GM11168 (cell line): ENCODE data around the gene CORO2B.

Experiments
- in situ Hi-C: fragments of 300-500 bp; cut with MboI; formaldehyde crosslinking; loops from one replicate; pipeline ENCODE4 v1.12.0; 2022; ENCODE audit warnings: low sequenced_read_pairs; ENCODE audit not compliant: unreplicated experiment

CORO2B gene

DNA sequence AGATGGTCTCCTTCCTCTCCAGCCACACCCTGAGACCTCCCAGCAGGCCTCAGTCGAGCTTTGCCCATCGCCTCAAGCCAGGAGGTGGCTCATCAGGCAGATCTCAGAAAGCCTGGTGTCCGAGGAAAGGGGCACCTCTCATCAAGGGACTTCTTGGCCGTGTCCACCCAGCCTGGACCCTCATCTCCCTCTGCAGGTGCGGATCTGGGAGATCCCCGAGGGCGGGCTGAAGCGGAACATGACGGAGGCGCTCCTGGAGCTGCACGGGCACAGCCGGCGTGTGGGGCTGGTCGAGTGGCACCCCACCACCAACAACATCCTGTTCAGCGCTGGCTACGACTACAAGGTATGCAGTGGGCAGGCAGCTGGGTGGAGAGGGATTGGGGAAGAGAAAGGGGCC is 131.7 kb downstream of the CORO2B start:
- in situ Hi-C loops, result no loop called here

GRCh38 chr15:68711406-68711805 is 132.6 kb downstream of the CORO2B start:
- in situ Hi-C loops, result no loop called here

- in situ Hi-C loops, result no loop called here
These were observed 134.1 kb downstream of the CORO2B start for GRCh38 chr15:68712886-68713285.

DNA sequence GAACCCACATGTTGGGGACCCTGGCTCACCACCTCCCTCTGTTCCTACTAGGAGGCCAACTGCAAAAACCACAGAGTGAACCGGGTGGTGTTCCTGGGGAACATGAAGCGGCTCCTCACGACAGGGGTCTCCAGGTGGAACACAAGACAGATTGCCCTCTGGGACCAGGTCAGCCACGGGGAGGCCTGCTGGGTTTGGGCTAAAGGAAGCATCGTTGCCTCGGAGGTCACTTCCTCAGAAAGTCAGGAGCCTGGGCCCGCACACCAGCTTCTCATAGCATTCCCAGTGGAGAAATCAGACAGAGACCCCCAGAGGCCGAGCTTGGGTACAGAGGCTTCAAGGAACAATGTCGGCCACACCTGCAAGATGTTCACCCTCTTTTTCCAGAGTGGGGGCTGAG is 135.1 kb downstream of the CORO2B start:
- in situ Hi-C loops, result no loop called here

DNA sequence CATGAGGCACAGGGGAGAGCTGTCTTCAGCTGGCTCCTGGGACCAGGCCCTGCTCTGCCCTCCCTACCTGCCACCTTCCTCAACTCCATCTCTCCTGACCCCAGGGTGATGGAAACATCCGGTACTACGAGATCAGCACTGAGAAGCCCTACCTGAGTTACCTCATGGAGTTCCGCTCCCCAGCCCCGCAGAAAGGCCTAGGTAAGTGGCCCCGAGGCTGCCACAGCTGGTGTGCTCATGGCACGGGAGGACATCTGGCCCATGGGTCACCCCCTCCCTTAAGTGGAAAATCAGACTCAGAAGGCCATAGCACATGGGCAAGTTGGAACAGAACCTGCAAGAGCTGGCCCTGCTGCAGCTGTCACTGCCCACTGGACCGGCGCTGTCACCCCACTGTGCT is 136.3 kb downstream of the CORO2B start:
- in situ Hi-C loops, result no loop called here

- in situ Hi-C loops, result no loop called here
These were observed 139.2 kb downstream of the CORO2B start for GRCh38 chr15:68717951-68718350.

- in situ Hi-C loops, result no loop called here
These were observed 139.7 kb downstream of the CORO2B start for GRCh38 chr15:68718468-68718867.

GRCh38 chr15:68719051-68719450 is 140.3 kb downstream of the CORO2B start:
- in situ Hi-C loops, result no loop called here

DNA sequence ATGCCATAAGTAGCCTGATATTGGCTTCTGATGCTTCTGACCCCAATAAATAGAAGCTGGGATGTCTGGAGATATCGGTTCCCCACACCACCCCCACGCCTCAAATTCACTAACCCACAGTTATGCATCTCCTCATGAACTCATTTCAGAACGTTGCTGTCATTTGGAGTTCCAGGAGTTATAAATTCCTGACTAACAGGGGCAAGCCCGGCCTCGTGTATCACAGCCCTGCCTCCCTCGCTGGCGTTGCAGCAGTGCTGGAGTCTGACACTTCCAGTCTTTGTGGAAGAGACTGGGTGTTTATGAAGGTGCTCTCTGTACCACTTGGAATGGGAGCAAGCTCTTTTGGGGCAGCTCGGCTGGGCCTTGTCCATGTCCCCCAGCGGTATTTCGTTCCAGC is 140.9 kb downstream of the CORO2B start:
- in situ Hi-C loops, result no loop called here

GRCh38 chr15:68721886-68722285 is 143.1 kb downstream of the CORO2B start:
- in situ Hi-C loops, result no loop called here

- in situ Hi-C loops, result no loop called here
These were observed 146.9 kb downstream of the CORO2B start for GRCh38 chr15:68725736-68726135.

GRCh38 chr15:68726246-68726645 is 147.5 kb downstream of the CORO2B start:
- in situ Hi-C loops, result no loop called here

DNA sequence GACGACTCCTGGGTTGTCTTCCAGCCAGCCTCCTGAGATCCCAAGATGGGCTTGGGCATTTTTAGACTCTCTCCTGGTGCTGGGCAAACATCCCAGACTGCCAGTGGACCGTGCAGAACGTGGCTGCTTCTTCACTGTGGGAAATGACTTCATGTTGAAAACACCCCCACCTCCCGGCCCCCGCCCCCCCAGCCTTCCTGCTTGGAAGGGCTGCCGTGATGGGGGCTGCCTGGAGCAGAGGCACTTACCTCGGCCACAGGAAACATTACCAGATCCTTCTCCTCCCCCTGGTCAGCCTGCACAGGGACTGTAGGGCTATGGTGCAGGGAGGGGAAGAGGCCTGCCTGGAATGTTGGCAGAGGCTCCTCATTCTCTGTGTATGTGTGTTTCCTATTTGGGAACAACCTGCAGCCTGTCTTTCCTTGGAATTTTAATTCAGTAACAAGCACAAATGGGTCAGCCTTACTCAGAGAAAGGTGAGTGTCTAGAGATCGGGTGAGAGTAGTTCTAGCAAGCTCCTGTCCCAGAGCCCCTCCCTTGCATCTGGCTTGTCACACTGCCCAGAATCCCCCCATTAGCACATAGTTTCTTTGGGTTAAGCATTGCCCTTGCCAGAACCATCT is 151.1 kb downstream of the CORO2B start:
- in situ Hi-C loops, result loop anchor here (10.0 kb wide), 1 partner anchor 145 kb away; no protein-coding TSS in a partner anchor

DNA sequence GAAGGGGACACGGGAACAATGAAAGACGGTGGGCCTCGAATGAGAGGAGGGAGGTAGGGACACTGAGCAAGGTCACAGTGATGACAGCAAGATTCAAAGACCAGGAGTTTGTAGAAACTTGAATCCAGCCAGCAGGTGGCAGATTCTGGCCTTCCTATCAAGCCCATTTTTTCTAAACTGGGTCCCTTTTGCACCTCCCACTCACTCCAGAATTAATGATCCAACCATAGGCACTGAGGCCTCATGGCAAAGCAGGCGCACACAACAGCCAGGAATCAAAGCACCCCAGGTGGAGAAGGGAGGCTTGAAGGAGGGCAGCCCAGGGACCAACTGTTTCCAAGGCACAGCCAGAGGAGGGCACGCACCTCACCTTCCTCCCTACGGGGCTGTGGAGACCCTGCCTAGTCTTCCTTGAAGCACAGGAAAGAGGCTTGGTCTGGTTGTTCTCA is 151.7 kb downstream of the CORO2B start:
- in situ Hi-C loops, result loop anchor here (10.0 kb wide), 1 partner anchor 144 kb away; no protein-coding TSS in a partner anchor

GRCh38 chr15:68730976-68731897 is 152.4 kb downstream of the CORO2B start:
- in situ Hi-C loops, result loop anchor here (10.0 kb wide), 1 partner anchor 144 kb away; no protein-coding TSS in a partner anchor

DNA sequence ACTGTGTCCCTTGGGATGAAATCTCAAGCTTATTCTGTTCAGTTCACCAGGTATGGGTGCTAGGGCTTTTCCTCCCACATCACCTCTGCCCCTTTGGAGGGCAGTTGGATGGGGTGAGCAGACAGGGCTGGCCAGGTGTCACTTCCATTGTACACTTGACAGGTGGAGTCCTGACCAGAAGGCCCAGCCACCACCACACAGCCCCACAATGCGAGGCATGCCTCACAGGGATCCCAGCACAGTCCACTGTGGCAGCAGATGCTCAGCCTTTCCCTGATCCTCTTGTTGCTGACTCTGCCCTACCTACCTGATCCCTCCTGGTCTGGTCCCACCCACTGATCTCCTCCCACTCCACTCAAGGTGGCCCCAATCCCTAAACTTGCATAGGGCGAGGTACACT is 153.7 kb downstream of the CORO2B start:
- in situ Hi-C loops, result loop anchor here (10.0 kb wide), 1 partner anchor 142 kb away; no protein-coding TSS in a partner anchor

- in situ Hi-C loops, result loop anchor here (10.0 kb wide), 1 partner anchor 141 kb away; no protein-coding TSS in a partner anchor
These were observed 154.9 kb downstream of the CORO2B start for GRCh38 chr15:68733666-68734065.

DNA sequence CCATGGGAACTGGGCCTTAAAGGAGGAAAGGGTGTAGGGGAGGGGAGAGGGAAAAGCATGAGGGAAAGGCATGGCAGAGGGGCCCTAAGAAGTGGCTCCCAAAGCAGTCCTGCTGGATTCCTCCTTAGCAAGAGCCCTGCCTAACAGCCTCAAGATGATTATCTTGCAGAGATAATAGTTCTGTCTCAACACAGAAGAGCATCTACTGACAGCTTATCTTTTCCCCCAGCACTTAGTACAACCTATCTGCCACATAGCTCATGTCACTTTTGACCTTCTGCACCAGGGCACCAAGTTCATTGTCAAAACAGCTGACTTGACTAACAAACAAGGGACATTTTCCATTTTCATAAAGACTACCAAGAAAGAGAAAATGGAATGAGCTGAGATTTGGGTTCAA is 155.6 kb downstream of the CORO2B start:
- in situ Hi-C loops, result loop anchor here (10.0 kb wide), 1 partner anchor 140 kb away; no protein-coding TSS in a partner anchor

DNA sequence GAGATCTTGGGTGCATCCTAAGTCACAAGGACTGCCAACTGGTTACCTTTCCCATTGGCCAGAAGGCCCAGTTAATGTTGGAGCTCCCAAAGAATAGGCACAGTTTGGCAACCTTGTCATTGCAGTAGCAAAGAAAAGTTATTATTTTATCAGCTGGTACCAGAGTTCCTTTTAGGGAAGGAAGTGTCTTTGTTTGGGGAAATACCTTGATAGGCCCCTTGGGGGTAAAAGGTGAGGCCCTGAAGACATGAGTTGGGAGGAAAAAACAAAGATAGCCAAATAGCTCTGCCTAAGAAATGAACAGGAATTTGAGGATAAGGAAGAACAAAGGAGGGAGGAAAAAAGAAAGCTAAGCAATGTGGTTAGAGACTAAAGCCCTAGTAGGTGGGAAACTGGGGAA is 156.1 kb downstream of the CORO2B start:
- in situ Hi-C loops, result loop anchor here (10.0 kb wide), 1 partner anchor 140 kb away; no protein-coding TSS in a partner anchor

DNA sequence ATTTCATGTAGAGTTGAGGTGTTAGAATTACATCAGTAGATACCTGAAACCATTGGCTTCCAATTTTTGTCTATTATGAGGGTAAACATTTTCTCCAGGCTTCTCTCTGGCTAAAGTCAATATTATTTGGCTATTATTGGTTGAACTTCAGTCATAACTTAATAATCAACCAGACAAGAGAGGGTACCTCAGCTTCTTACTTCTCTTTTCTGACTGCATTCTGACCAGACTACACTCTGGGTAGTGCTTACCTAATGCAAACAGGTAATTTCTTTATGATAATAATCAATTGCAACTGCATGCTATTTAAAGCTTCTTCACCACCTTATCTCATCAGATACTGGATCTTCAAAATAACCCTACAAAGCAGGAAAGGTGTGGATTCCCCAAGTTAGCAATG is 156.8 kb downstream of the CORO2B start:
- in situ Hi-C loops, result loop anchor here (10.0 kb wide), 1 partner anchor 139 kb away; no protein-coding TSS in a partner anchor
